ENCODE data around the gene OXSR1.
"Not testable (repeated sequence)": the region's sequence is repeated elsewhere in the genome, so short reads cannot be mapped to it uniquely, and the experiment has no call there.

Gene OXSR1

DNA sequence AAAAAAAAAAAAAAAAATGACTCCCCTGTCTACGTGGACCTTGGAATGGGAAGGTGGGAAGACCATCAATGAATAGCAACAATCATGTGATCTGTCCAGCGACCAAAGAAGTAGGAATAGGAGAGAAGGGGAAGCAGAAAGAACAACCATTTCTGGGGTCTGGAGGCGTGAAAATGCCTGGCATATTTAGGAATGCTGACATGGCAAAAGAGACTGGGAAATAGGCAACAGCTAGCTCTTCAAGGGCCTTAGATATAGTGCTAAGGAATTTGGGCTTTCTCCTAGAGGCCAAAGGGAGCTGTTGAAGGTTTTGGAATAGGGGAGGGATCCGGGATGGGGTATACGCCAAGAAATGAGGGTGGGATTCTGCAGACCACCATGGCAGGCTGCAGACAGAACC, 106.2 kb downstream of the OXSR1 start:
- no peak for DNase-seq (ENCODE audit: low read depth)

- no peak for DNase-seq (ENCODE audit: low read depth)
Observed at GRCh38 chr3:38274864-38275649, 109.7 kb downstream of the OXSR1 start.

GRCh38 chr3:38275658-38276057, 110.3 kb downstream of the OXSR1 start:
- DNase-seq (ENCODE audit: low read depth): no peak

- no peak for DNase-seq (ENCODE audit: low read depth)
Observed at GRCh38 chr3:38276081-38276916, 111.0 kb downstream of the OXSR1 start.

GRCh38 chr3:38276917-38277630, 111.7 kb downstream of the OXSR1 start:
- no peak for DNase-seq (ENCODE audit: low read depth)

DNA sequence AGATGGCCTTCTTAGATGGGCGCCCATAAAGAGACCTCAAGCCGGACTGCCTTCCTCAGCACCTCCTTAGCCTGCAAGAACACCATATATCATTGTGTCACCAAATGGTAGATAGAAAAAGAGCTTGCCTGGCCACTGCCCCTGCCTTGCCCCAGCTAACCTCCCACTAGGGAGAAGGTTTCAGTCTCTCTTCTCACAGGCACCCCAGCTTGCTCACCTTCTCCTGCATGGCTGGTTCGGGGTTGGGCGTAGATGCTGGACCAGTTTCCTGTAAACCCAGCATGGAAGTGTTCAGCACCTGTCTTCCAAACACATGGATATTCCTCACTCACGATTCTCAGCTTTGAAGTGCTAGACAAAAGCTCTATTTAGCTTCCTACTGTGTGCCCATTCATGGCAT, 113.5 kb downstream of the OXSR1 start:
- DNase-seq (ENCODE audit: low read depth): no peak

- no peak for DNase-seq (ENCODE audit: low read depth)
Observed at GRCh38 chr3:38281895-38282686, 116.8 kb downstream of the OXSR1 start, which contains the start of gene SLC22A14. SLC22A14 (plus strand) TSS chr3:38282294; CDS start chr3:38306027, 23,733 bp downstream.

DNA sequence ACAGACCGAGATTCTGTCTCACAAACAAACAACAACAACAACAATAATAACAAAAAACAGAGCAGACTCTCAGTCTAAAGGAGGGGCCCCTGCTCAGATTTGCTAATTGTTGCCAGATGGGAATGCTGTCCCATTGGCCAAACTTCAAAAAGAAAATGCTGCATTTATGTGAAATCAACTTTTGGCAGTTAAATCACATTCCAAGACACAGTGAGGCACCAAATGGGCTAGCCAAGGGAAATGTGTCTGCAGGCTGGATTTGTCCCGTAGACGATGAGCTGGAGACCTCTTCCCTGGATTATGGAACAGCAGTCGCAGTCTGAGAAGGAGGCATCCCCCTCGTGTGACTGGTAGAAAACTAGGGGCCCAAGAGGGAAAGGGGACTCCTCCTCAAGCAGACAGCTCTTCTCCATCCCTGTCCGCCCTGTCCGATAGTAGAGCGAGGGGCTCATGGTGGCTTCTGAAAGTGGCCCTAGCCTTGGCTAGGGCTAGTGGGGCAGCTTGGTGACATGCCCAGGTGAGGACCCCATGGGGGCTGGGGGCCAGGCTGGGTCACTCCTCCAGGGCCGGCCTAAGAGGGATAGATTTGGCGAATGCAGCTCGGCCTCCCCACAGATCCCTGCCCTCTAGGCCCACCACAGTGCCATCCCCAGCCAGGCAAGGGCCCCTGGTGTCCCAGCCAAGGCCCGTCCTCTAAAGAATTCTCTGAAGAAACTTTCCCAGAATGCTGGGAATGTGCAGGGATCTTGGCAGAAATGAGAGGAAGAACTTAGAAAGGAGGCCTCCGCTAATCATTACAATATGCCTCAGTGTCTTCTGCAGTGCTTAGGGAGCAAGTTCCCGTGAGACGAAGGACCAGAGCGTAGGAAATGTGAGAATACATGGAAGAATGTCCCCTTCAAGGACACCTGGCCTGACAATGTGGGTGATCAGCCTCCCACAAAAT, 118.7 kb downstream of the OXSR1 start:
- DNase-seq (ENCODE audit: low read depth): no peak

GRCh38 chr3:38284756-38285150, 119.4 kb downstream of the OXSR1 start:
- DNase-seq (ENCODE audit: low read depth): no peak

- DNase-seq (ENCODE audit: low read depth): not testable (repeated sequence)
Observed at GRCh38 chr3:38289286-38290217, 124.2 kb downstream of the OXSR1 start.

- DNase-seq (ENCODE audit: low read depth): not testable (repeated sequence)
Observed at GRCh38 chr3:38297053-38297452, 131.7 kb downstream of the OXSR1 start.

DNA sequence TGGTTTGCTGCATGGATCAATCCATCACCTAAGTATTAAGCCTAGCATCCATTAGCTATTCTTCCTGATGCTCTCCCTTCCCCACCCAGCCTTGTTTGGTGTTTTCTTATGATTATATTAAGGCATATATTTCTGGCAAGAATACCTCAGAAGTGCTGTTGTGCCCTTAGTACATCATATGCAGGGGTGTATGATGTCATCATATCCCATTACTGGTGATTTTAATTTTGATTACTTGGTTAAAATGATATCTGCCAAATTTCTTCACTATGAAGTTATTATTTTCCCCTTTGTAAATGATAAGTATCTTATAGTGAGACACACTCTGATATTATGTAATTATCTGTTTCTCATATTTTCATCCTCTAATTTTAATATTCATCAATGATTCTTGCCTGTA, 132.2 kb downstream of the OXSR1 start:
- DNase-seq (ENCODE audit: low read depth): no peak

- DNase-seq (ENCODE audit: low read depth): no peak
Observed at GRCh38 chr3:38297947-38298711, 132.8 kb downstream of the OXSR1 start.

Measured in activated T-cell treated with anti-CD3 and anti-CD28 coated beads for 24 hours (primary cell).